HG03108 (cell line): ENCODE measurements around the gene EVPLL.
"Not testable (repeated sequence)": the region's sequence is repeated elsewhere in the genome, so short reads cannot be mapped to it uniquely, and the experiment has no call there.

Experiments
- ATAC-seq: cut with Tn5 transposase; IDR thresholded peaks from one replicate; pipeline ENCODE4 v1.9.1; 2021; ENCODE audit warnings: moderate library complexity; ENCODE audit not compliant: unreplicated experiment

Gene EVPLL

GRCh38 chr17:18379246-18380146 is 1.9 kb downstream of the EVPLL start:
- no peak for ATAC-seq

- no peak for ATAC-seq
Measured at GRCh38 chr17:18380471-18381157, 3.0 kb downstream of the EVPLL start.

- no peak for ATAC-seq
Measured at GRCh38 chr17:18381158-18381952, 3.8 kb downstream of the EVPLL start.

GRCh38 chr17:18381953-18382245 is 4.3 kb downstream of the EVPLL start:
- no peak for ATAC-seq

GRCh38 chr17:18382441-18383078 is 5.0 kb downstream of the EVPLL start:
- no peak for ATAC-seq

GRCh38 chr17:18383079-18383481 is 5.5 kb downstream of the EVPLL start:
- not testable (repeated sequence) for ATAC-seq

GRCh38 chr17:18384271-18384670 is 6.7 kb downstream of the EVPLL start:
- not testable (repeated sequence) for ATAC-seq

- not testable (repeated sequence) for ATAC-seq
Measured at GRCh38 chr17:18387583-18387982, 10.0 kb downstream of the EVPLL start.

GRCh38 chr17:18388266-18388665 is 10.7 kb downstream of the EVPLL start:
- not testable (repeated sequence) for ATAC-seq

GRCh38 chr17:18388728-18389127 is 11.2 kb downstream of the EVPLL start:
- ATAC-seq, result not testable (repeated sequence)

GRCh38 chr17:18401872-18402590 is 24.5 kb downstream of the EVPLL start:
- ATAC-seq, result not testable (repeated sequence)

GRCh38 chr17:18403166-18403565 is 25.6 kb downstream of the EVPLL start:
- ATAC-seq, result not testable (repeated sequence)

- peak; percentile 72 for ATAC-seq
Measured at GRCh38 chr17:18403604-18404003, 26.0 kb downstream of the EVPLL start.

GRCh38 chr17:18408906-18409305 is 31.3 kb downstream of the EVPLL start:
- ATAC-seq, result not testable (repeated sequence)

GRCh38 chr17:18409321-18409720 is 31.7 kb downstream of the EVPLL start:
- ATAC-seq, result not testable (repeated sequence)

- ATAC-seq, result not testable (repeated sequence)
Measured at GRCh38 chr17:18410736-18411135, 33.2 kb downstream of the EVPLL start.

GRCh38 chr17:18411377-18411864 is 33.8 kb downstream of the EVPLL start:
- ATAC-seq, result not testable (repeated sequence)

- ATAC-seq, result not testable (repeated sequence)
Measured at GRCh38 chr17:18412001-18412538, 34.5 kb downstream of the EVPLL start.

- ATAC-seq, result not testable (repeated sequence)
Measured at GRCh38 chr17:18421521-18421920, 43.9 kb downstream of the EVPLL start.

GRCh38 chr17:18422464-18422863 is 44.9 kb downstream of the EVPLL start:
- not testable (repeated sequence) for ATAC-seq
